Peyer's patch (tissue), 4 donors: ENCODE data around the gene PYROXD2. TPM values are rescaled to one million over a fixed set of nuclear protein-coding genes. Genes with fewer than 3 reads are reported as not detected.
A peak's percentile ranks its signal among the peaks of the same experiment; 100 is the strongest.

Experiments
- DNase-seq, 3 donors: peaks; one replicate each; pipeline ENCODE4 v3.0.0-alpha.2; 2017 to 2019
- H3K27ac ChIP-seq, 4 donors: fragments of 200-600 bp; sonication (generic); one replicate each; pipeline ENCODE4 v1.5.1; 2016 to 2019
- H3K27me3 ChIP-seq, 2 donors: fragments of 200-600 bp; sonication (generic); one replicate each; pipeline ENCODE4 v1.5.1; 2019
- H3K36me3 ChIP-seq, 3 donors: fragments of 200-600 bp; sonication (generic); one replicate each; pipeline ENCODE4 v1.5.1; 2016 to 2019
- H3K4me1 ChIP-seq, 4 donors: fragments of 200-600 bp; sonication (generic); one replicate each; pipeline ENCODE4 v1.5.1; 2016 to 2019
- H3K4me3 ChIP-seq, 4 donors: fragments of 200-600 bp; sonication (generic); 1 replicate in 3 of 4; 2 replicates in 1 of 4; pipeline ENCODE4 v1.5.1; 2016 to 2019; ENCODE audit warnings: mild to moderate bottlenecking in 1 of 4
- H3K9me3 ChIP-seq, 4 donors: fragments of 200-600 bp; sonication (generic); one replicate each; pipeline ENCODE4 v1.5.1; 2016 to 2019; ENCODE audit warnings: mild to moderate bottlenecking in 1 of 4
- CTCF ChIP-seq, 6 experiments: fragments of 450-650 bp in 4 of 6; fragments of 200-600 bp in 2 of 6; sonication (generic) in 1 of 6; IDR thresholded peaks; one replicate each; pipeline ENCODE4 v1.5.1; 2017 to 2019; ENCODE audit warnings: antibody characterized with exemption in 6 of 6, mild to moderate bottlenecking in 3 of 6, moderate library complexity in 1 of 6
- POLR2A ChIP-seq, 2 donors: fragments of 450-650 bp; IDR thresholded peaks; one replicate each; pipeline ENCODE4 v1.5.1; 2017; ENCODE audit warnings: antibody characterized with exemption in 2 of 2, mild to moderate bottlenecking in 2 of 2, moderate library complexity in 2 of 2
- total RNA-seq, 4 donors: library from RNA; depleted of rRNA; stranded (reverse); fragments of >200 nt; gene quantifications; one replicate each; pipeline ENCODE4 v1.1.0, GENCODE V29; 2016

PYROXD2 gene
- total RNA-seq, 4 donors from 2014 or later = 7.0 to 23.1 (median 11.5) TPM

DNA sequence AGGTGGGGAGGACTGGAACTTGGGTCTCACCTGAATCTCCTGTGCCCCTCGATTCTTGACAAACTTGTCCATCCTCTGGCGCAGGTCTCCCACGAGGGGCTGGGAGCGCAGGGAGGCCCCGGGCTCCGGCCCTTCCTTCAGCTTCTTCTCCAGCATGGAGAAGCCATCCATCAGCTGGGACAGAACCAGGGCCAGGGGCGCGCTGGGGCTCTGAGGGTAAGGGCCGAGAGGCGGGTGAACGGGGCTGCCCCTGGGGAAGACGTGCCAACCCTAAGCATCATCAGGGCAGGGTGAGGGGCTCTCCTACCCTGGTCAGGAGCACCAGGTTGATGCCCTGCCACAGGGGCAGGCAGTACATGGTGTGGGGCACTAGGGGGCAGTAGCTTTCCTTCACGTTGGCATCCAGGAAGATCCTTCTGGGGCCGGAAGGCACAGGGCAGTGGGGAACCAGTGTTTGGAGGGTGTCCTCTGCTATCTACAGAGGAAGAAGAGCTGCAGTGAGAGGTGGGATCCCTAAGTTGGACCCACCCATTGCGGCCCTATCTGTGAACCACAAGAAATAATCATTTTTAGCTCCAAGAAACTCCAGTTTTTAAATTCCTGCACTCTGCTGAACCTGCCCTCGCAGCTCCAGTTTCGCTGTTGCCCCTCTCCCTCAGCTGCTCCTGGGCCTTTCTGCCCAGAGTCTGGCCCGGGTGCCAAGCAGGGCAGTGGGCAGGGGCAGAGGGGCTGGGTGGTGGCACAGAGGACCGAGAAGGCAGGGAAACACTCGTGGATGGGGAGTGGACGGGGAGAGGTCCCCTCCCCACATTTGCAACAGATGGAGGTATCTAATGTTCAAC lies 10.8 kb upstream of the PYROXD2 start:
- H3K27ac ChIP-seq = no peak overlapping the region
- no peaks in the 10 kb centered on the region for H3K27me3 ChIP-seq
- TF ChIP-seq CTCF (IDR thresholded peaks at IDR 0.05) (peak; percentile 1 to 73 (median 53)), POLR2A (IDR thresholded peaks at IDR 0.05) (no peak)
- no peaks in the 10 kb centered on the region for H3K4me1 ChIP-seq
- H3K4me3 ChIP-seq = no peak overlapping the region
- H3K9me3 ChIP-seq = no peaks in the 10 kb centered on the region
- peaks cover 0 to 74% (median 0%) of the 10 kb centered on the region in 3 donors for H3K36me3 ChIP-seq
- DNase-seq = peak in 2 of 3 donors; percentile 37 to 77

GRCh38 chr10:98424295-98425254 lies 9.6 kb upstream of the PYROXD2 start:
- no peaks in the 10 kb centered on the region for H3K9me3 ChIP-seq
- no peaks in the 10 kb centered on the region for H3K4me1 ChIP-seq
- DNase-seq = peak in 1 of 3 donors; percentile 41
- H3K4me3 ChIP-seq = no peak overlapping the region
- H3K36me3 ChIP-seq = peaks cover 0 to 69% (median 0%) of the 10 kb centered on the region in 3 donors
- no peaks in the 10 kb centered on the region for H3K27me3 ChIP-seq
- TF ChIP-seq POLR2A (IDR thresholded peaks at IDR 0.05) = no peak
- no peak for TF ChIP-seq CTCF (IDR thresholded peaks at IDR 0.05)
- H3K27ac ChIP-seq = no peak overlapping the region

DNA sequence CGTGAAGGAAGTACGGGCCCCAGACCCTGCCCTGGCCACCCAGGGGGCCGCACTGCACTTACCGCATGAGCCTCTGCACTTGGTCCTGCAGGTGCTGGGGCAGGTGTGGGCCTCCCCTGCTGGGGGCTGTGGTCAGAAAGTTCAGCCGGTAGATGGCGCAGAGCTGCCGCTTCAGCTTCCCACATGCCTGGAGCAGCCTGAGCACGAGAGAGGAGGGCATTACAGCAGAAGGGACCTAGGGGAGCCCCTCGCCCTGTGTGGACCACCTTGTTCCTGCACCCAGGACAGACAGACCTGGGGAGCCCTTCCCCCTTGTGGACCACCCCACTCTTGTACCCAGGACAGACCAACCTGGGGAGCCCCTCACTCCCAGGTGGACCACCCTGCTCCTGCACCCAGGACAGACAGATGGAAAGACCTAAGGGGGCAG lies 8.7 kb upstream of the PYROXD2 start:
- Histone ChIP-seq H3K27me3 (no peaks in the 10 kb centered on the region), H3K27ac (no peak overlapping the region), H3K4me3 (no peak overlapping the region), H3K4me1 (no peaks in the 10 kb centered on the region), H3K9me3 (no peaks in the 10 kb centered on the region), H3K36me3 (peaks cover 0 to 70% (median 0%) of the 10 kb centered on the region in 3 donors)
- TF ChIP-seq CTCF (IDR thresholded peaks at IDR 0.05) (peak in 2 of 6 experiments; percentile 6 to 37), POLR2A (IDR thresholded peaks at IDR 0.05) (no peak)
- DNase-seq = peak in 1 of 3 donors; percentile 42

DNA sequence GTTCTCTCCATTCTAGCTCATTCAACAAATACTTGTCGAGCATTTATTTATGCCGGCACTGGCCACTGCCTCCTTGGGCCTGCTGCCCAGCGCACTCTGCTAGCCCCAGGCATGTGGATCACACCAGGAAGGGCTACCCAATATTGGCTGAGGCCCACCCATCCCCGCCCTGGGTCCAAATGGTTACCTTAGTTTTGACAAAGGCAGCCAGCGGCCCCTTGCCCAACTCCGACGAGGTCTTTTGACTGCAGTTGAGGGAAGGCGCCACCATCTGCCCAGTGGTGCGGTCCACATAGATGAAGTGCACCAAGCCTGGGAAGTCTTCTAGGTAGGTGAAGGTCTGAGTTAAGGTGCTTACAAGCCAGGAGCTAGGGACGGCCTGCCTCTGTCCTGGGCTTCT lies 7.2 kb upstream of the PYROXD2 start:
- H3K27me3 ChIP-seq = no peaks in the 10 kb centered on the region
- H3K4me1 ChIP-seq = no peaks in the 10 kb centered on the region
- peak in 1 of 3 donors; percentile 39 for DNase-seq
- no peak overlapping the region for H3K4me3 ChIP-seq
- TF ChIP-seq CTCF (IDR thresholded peaks at IDR 0.05) (no peak), POLR2A (IDR thresholded peaks at IDR 0.05) (no peak)
- peaks cover 0 to 77% (median 0%) of the 10 kb centered on the region in 3 donors for H3K36me3 ChIP-seq
- no peak overlapping the region for H3K27ac ChIP-seq
- H3K9me3 ChIP-seq = no peaks in the 10 kb centered on the region

DNA sequence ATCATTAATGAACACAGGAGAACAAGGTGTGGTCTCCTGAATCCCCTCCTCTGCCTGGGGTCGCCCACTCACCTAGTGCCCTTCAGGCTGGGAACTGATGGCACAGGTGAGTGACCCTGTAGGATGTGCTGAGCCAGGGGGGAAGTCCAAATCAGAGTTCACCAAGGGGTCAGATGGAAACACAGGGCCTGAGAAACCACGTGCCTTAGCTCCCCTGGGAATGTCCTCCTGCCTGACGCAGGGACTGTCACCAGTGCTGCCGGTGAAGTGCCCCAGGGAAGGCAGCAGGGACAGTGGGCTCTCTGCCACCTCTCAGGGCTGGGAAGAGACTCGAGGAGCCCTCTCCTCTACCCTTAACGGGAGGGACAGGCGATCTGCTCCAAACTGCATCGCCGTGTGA lies 5.8 kb upstream of the PYROXD2 start:
- DNase-seq = peak in 1 of 3 donors; percentile 41
- H3K36me3 ChIP-seq = peaks cover 0 to 80% (median 0%) of the 10 kb centered on the region in 3 donors
- H3K4me3 ChIP-seq = no peak overlapping the region
- no peaks in the 10 kb centered on the region for H3K9me3 ChIP-seq
- H3K27ac ChIP-seq = no peak overlapping the region
- no peaks in the 10 kb centered on the region for H3K27me3 ChIP-seq
- H3K4me1 ChIP-seq = no peaks in the 10 kb centered on the region
- TF ChIP-seq CTCF (IDR thresholded peaks at IDR 0.05) = no peak
- no peak for TF ChIP-seq POLR2A (IDR thresholded peaks at IDR 0.05)
